Measurements from ENCODE around the gene SH3BP2.
A peak's percentile ranks its signal among the peaks of the same experiment; 100 is the strongest.

Gene SH3BP2

GRCh38 chr4:2812612-2813354 lies 19.9 kb downstream of the SH3BP2 start:
- H3K4me3 ChIP-seq (ENCODE audit: low read length): peak overlapping the region; percentile 81
- DNase-seq (ENCODE audit: low read depth, low spot score): no peak

DNA sequence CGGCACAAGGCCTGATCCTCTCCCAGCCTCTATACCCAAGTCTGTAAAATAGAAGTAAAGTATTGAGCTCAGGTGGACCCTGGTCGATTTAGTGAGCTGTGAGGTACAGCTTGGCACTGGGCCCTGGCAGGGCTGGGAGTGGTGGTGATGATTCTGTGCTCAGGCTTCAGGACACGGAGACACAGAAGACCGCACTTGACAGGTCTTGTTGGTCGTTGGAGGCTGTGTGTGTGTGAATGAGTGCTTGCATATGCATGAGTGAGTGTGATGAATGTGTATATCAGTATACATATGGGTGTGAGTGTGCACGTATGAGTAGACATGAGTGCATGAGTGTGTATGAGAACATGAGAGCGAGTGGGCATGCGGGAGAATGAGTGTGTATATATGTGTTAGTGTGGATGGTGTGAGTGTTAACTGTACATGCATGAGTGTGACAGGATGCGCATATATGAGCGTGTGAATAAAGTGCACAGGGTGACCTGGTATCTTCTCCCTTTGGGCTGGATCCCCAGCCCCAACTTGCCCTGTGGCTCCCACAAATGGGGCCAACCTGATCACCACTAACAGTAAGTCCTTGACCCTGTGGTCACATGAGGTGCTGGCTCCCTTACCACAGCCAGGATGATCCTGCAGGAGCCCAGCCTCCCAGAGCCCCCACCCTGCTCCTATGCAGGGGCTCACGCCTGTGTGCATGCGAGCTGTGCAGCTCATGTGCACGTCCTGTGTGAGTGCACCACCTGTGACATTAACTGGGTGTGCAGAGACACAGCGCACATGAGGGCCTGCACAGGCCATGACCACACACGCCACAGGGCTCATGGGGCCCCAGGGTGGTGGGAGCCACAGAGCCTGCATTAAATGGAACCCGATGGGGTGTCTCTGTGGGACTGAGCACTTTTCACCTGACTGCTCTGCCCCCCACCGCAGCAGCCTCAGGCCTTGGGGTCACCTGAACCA lies 20.8 kb downstream of the SH3BP2 start:
- H3K4me3 ChIP-seq (ENCODE audit: low read length): peak overlapping the region; percentile 81
- no peak for DNase-seq (ENCODE audit: low read depth, low spot score)

DNA sequence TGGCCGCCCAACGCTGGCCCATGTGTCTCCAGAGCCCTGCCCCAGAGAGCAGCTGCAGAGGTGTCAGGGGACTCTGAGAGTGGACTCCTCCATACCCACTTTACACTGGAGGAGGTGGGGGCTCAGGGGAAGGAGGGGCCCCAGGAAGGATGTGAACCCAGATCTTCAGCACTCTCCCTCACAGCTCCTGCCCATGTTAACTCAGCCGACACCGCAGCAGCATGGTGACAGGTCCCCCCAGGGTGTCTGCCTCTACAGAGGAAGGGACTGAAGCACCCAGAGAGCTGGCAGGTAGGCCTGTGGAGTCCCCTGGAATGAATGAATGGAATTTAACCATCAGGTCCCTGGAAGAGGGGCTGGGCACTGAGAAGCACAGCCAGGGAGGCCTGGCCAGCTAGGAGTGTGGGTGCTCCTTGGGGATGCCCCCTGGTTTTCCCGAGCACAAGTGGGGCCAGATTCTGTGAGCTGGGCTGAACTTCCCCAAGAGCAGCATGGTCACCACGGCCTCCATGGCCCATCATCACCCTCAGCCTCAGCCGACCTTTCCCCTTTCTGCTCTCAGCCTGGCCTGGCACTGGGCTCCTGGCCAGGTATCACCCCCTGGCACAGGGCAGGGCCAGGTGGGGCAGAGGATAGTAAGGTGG lies 21.9 kb downstream of the SH3BP2 start:
- DNase-seq (ENCODE audit: low read depth, low spot score): no peak
- H3K4me3 ChIP-seq (ENCODE audit: low read length): no peak overlapping the region

DNA sequence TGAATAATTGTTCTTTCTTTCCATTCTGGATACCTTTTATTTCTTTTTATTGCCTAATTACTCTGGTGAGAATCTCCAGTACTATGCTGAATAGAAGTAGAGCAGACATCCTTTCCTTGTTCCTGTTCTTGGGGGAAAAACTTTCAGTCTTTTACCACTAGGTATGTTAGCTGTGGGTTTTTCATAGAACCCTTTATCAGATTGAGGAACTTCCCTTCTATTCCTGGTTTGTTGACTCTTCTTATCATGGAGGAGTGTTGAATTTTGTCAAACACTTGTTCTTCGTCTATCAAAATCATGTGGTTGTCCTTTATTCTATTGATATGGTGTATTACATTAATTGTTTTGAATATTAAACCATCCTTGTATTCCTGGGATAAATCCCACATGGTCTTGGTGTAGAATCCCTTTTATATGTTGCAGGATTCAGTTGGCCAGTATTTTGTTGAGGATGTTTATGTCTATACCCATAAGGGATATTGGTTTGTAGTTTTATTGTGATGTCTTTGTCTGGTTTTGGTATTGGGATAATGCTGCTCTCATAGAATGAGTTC lies 23.6 kb downstream of the SH3BP2 start:
- DNase-seq (ENCODE audit: low read depth, low spot score): no peak
- H3K4me3 ChIP-seq (ENCODE audit: low read length): no peak overlapping the region

DNA sequence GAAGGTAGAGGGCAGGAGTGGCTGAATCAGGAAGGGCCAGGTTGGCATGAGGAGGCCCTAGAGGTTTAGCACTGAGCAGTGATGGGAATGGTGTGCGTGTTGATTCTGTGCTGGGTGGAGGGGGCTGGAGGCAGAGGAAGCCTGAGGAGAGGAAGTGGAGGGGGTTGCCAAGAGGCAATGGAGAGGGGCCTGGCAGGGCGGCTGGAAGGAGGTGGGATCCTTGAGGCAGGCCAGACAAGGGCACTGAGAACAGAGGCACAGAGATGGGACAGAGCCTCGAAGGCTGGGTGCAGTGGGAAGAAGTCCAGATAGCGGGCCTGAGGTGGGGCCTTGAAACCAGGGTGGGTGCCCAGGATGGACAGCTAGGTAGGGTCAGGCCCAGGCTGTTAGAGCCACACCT lies 24.3 kb downstream of the SH3BP2 start:
- DNase-seq (ENCODE audit: low read depth, low spot score): no peak
- H3K4me3 ChIP-seq (ENCODE audit: low read length): no peak overlapping the region

GRCh38 chr4:2817701-2818350 lies 24.9 kb downstream of the SH3BP2 start:
- peak overlapping the region; percentile 47 for H3K4me3 ChIP-seq (ENCODE audit: low read length)
- no peak for DNase-seq (ENCODE audit: low read depth, low spot score)

DNA sequence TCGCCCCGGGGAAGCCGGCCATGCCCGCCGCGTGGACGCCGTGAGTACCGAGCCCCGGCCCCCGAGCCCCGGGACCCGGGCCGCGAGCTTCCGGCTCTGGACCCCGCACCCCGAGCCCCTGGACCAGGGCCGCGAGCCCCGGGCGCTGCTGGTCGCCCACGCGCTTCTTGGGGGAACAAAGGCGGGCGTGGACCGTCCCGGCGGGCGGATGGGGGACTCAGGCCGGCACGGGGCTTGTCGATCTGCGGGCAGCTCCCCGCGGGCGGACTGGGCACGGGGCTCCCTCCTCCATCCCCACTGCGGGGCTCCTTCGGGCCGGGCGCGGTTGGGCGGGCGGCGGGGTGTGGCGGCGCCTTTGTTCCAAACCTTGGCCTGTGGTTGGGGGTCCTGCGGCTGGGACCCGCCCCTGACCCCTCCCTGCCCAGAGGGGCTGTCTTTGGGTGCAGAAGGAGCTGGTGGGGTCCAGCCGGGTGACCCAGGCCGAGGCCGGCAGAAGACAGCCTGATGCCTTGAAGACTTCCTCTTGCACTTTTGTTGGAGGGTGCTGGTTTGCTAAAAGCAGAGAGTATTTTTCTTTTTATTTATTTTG lies 25.6 kb downstream of the SH3BP2 start:
- DNase-seq (ENCODE audit: low read depth, low spot score): no peak
- peak overlapping the region; percentile 47 for H3K4me3 ChIP-seq (ENCODE audit: low read length)

GRCh38 chr4:2819244-2820215 lies 26.6 kb downstream of the SH3BP2 start:
- peak overlapping the region; percentile 47; the same call in 1 of the 2 replicates for H3K4me3 ChIP-seq (ENCODE audit: low read length)

GRCh38 chr4:2820216-2820982 lies 27.5 kb downstream of the SH3BP2 start:
- DNase-seq (ENCODE audit: low read depth, low spot score): no peak

More at GRCh38 chr4:2819244-2820215, 26.6 kb downstream of the SH3BP2 start:
- DNase-seq (ENCODE audit: low read depth, low spot score): no peak

GRCh38 chr4:2822461-2823300 lies 29.8 kb downstream of the SH3BP2 start:
- no peak overlapping the region for H3K4me3 ChIP-seq (ENCODE audit: low read length)
- DNase-seq (ENCODE audit: low read depth, low spot score): no peak

More at GRCh38 chr4:2820216-2820982, 27.5 kb downstream of the SH3BP2 start:
- H3K4me3 ChIP-seq (ENCODE audit: low read length): no peak overlapping the region

GRCh38 chr4:2823301-2823670 lies 30.4 kb downstream of the SH3BP2 start:
- no peak for DNase-seq (ENCODE audit: low read depth, low spot score)
- no peak overlapping the region for H3K4me3 ChIP-seq (ENCODE audit: low read length)

DNA sequence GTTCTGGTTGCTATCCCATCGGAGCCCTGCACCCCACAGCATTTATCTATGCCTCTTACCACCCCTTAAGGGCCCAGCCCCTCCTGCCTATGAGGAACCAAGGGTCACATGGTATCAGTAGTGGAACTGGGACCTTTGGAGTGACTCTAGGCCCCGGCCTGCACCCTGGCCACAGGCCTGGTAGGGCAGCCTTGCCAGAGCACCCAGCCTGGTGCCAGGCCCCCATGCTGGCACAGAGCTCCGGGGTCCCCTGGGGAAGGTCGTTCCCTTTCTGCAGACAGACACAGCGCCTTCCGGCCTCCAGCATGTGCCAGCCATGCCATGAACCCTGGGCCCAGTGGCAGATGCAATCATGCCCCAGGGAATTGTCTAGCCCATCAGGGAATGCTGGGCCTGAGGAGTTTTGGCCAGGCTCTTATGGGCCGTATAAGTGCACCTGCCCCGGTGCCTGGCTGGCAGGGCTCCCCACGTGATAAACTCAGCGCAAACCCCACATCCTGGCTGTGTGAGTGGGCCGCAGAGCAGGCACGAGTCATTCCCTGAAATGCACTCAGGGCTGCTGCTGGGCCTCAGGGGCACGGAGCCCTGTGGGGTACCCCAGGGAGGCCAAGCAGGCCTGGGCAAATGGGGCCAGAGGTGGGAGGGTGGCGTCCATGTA lies 30.9 kb downstream of the SH3BP2 start:
- H3K4me3 ChIP-seq (ENCODE audit: low read length): no peak overlapping the region

GRCh38 chr4:2824329-2824835 lies 31.5 kb downstream of the SH3BP2 start:
- DNase-seq (ENCODE audit: low read depth, low spot score): no peak
- H3K4me3 ChIP-seq (ENCODE audit: low read length): no peak overlapping the region

More for the DNA sequence above, 30.9 kb downstream of the SH3BP2 start:
- no peak for DNase-seq (ENCODE audit: low read depth, low spot score)

DNA sequence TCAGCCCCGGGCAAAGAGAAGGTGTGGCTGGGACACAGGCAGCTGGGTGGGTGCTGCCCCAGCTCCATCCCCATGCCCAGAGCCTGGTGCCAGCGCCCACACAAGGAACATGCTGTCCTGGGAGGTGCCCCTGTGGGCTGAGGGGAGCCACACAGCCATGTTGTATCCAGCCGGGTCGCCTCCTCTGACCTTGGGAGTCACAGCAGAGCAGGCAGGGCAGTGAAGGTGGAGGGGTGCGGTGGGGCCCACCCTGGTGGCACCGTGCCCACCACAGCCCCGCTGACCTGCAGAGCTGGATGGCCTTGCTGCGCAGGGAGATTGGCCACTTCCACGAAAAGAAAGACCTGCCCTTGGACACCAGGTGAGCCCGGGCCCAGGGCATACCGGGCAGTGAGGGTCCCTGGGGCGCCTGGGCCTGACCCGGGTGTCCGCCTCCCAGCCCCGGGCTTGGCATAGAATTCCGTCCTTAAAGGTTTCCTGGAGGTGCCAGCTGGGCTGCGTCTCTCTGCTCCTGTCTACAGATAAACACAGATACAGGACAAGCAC lies 32.0 kb downstream of the SH3BP2 start:
- no peak for DNase-seq (ENCODE audit: low read depth, low spot score)

DNA sequence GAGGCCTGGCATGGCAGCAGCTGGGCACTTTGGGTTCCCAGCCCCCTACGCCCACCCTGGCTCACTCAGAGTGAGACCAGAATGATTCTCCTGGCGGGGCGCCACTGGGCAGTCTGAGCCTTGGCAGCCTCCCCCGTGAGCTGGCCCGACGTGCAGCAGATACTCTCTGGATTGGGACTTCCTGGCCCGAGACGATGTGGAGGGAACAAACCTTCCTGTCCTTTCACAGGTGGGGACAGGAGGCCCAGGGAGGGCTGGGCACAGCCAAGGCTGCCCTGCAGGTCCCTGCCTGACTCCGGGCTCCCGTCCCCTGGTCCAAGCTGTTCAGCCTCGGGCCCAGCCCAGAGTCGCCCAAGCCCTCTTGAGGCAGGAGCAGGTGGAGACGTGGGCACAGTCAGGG lies 32.9 kb downstream of the SH3BP2 start:
- H3K4me3 ChIP-seq (ENCODE audit: low read length): no peak overlapping the region
- DNase-seq (ENCODE audit: low read depth, low spot score): no peak

More for the DNA sequence above, 32.0 kb downstream of the SH3BP2 start:
- H3K4me3 ChIP-seq (ENCODE audit: low read length): no peak overlapping the region

Measured in Jurkat, Clone E6-1 (cell line).